NT2/D1 (cell line): ENCODE measurements around the gene WRNIP1.

Experiments
- SUZ12 ChIP-seq: IDR thresholded peaks from 2 replicates; pipeline ENCODE4 v1.6.1; 2011; ENCODE audit not compliant: insufficient read length, insufficient read depth; ENCODE audit errors: extremely low read depth
- YY1 ChIP-seq: IDR thresholded peaks from 2 replicates; pipeline ENCODE4 v1.6.1; 2011; ENCODE audit not compliant: insufficient read length, insufficient read depth
- ZNF274 ChIP-seq: IDR thresholded peaks from 2 replicates; pipeline ENCODE4 v1.6.1; 2011; ENCODE audit warnings: mild to moderate bottlenecking, low read depth, low read length

GRCh38 chr6:2798586-2799134, 33.5 kb downstream of the WRNIP1 start:
- TF ChIP-seq ZNF274: no peak
- no peak for TF ChIP-seq YY1
- no peak for TF ChIP-seq SUZ12
